SIG-M5 (cell line): ENCODE measurements around the gene TRAP1.

Experiments
- DNase-seq: peaks from one replicate; lab custom pipeline; 2025; lab: John Stamatoyannopoulos, UW

TRAP1 gene

GRCh38 chr16:3651461-3652372, 65.6 kb downstream of the TRAP1 start:
- DNase-seq: no peak

GRCh38 chr16:3650631-3651265, 66.6 kb downstream of the TRAP1 start:
- DNase-seq: no peak

- no peak for DNase-seq
These were observed 70.9 kb downstream of the TRAP1 start for GRCh38 chr16:3646348-3646920.

GRCh38 chr16:3645504-3646347, 71.6 kb downstream of the TRAP1 start:
- no peak for DNase-seq

- no peak for DNase-seq
These were observed 72.2 kb downstream of the TRAP1 start for GRCh38 chr16:3645108-3645503.

- no peak for DNase-seq
These were observed 74.1 kb downstream of the TRAP1 start for GRCh38 chr16:3643095-3643730.

GRCh38 chr16:3642397-3643094, 74.8 kb downstream of the TRAP1 start:
- no peak for DNase-seq

GRCh38 chr16:3641801-3642396, 75.4 kb downstream of the TRAP1 start:
- DNase-seq: no peak

- DNase-seq: no peak
These were observed 76.5 kb downstream of the TRAP1 start for GRCh38 chr16:3640632-3641501.

GRCh38 chr16:3640207-3640606, 77.1 kb downstream of the TRAP1 start:
- DNase-seq: no peak

- DNase-seq: no peak
These were observed 78.2 kb downstream of the TRAP1 start for GRCh38 chr16:3638916-3639644.

- no peak for DNase-seq
These were observed 79.9 kb downstream of the TRAP1 start for GRCh38 chr16:3637371-3637923.

GRCh38 chr16:3625911-3626732, 91.2 kb downstream of the TRAP1 start:
- DNase-seq: no peak

- no peak for DNase-seq
These were observed 92.0 kb downstream of the TRAP1 start for GRCh38 chr16:3625331-3625730.

- DNase-seq: no peak
These were observed 93.7 kb downstream of the TRAP1 start for GRCh38 chr16:3623642-3624041.

GRCh38 chr16:3618769-3619141, 98.6 kb downstream of the TRAP1 start:
- no peak for DNase-seq

GRCh38 chr16:3612510-3613466, 104.5 kb downstream of the TRAP1 start:
- DNase-seq: no peak
